Duodenal mucosa (tissue), 2 donors: Measurements from ENCODE around the gene CNTN6.
"Not testable (repeated sequence)": the region's sequence is repeated elsewhere in the genome, so short reads cannot be mapped to it uniquely, and the experiment has no call there.

Source experiments
- H3K27ac ChIP-seq: one replicate; pipeline ENCODE4 v1.7.0; 2013; ENCODE audit warnings: low read depth, low read length
- H3K27me3 ChIP-seq, 2 donors: one replicate each; pipeline ENCODE4 v1.7.0; 2013; ENCODE audit warnings: low read length in 2 of 2, control low read depth in 1 of 2; ENCODE audit not compliant: insufficient read depth in 2 of 2, control insufficient read depth in 1 of 2
- H3K36me3 ChIP-seq, 2 donors: one replicate each; pipeline ENCODE4 v1.7.0; 2013; ENCODE audit warnings: low read length in 2 of 2, control low read depth in 1 of 2; ENCODE audit not compliant: insufficient read depth in 2 of 2, control insufficient read depth in 1 of 2
- H3K4me1 ChIP-seq, 2 donors: one replicate each; pipeline ENCODE4 v1.7.0; 2013; ENCODE audit warnings: low read length in 2 of 2, control low read depth in 1 of 2; ENCODE audit not compliant: insufficient read depth in 2 of 2, control insufficient read depth in 1 of 2
- H3K4me3 ChIP-seq, 2 donors: one replicate each; pipeline ENCODE4 v1.7.0; 2013; ENCODE audit warnings: low read length in 2 of 2, low read depth in 1 of 2
- H3K9ac ChIP-seq, 2 donors: one replicate each; pipeline ENCODE4 v1.7.0; 2013; ENCODE audit warnings: low read length in 2 of 2, low read depth in 1 of 2
- H3K9me3 ChIP-seq, 2 donors: one replicate each; pipeline ENCODE4 v1.7.0; 2013; ENCODE audit warnings: low read length in 2 of 2, control low read depth in 1 of 2; ENCODE audit not compliant: control insufficient read depth in 1 of 2

Gene CNTN6

GRCh38 chr3:1380926-1381646 lies 288.3 kb downstream of the CNTN6 start:
- Histone ChIP-seq H3K36me3 (no peaks in the 10 kb centered on the region), H3K27me3 (no peaks in the 10 kb centered on the region), H3K4me1 (no peaks in the 10 kb centered on the region), H3K9ac (no peak overlapping the region), H3K27ac (no peak overlapping the region), H3K4me3 (no peak overlapping the region), H3K9me3 (peaks cover 0 to 10% of the 10 kb centered on the region in 2 donors)

- Histone ChIP-seq H3K27me3 (no peaks in the 10 kb centered on the region), H3K9ac (no peak overlapping the region), H3K9me3 (peaks cover 0 to 10% of the 10 kb centered on the region in 2 donors), H3K27ac (no peak overlapping the region), H3K4me1 (no peaks in the 10 kb centered on the region), H3K4me3 (no peak overlapping the region), H3K36me3 (no peaks in the 10 kb centered on the region)
These were observed 288.8 kb downstream of the CNTN6 start for GRCh38 chr3:1381647-1382036.

- not testable (repeated sequence) for H3K27ac ChIP-seq, H3K27me3 ChIP-seq, H3K4me1 ChIP-seq, H3K4me3 ChIP-seq, H3K9me3 ChIP-seq, H3K36me3 ChIP-seq, H3K9ac ChIP-seq
These were observed 294.6 kb downstream of the CNTN6 start for GRCh38 chr3:1387396-1387905.

GRCh38 chr3:1394188-1394587 lies 301.4 kb downstream of the CNTN6 start:
- no peaks in the 10 kb centered on the region for H3K27me3 ChIP-seq
- no peaks in the 10 kb centered on the region for H3K36me3 ChIP-seq
- H3K4me1 ChIP-seq: no peaks in the 10 kb centered on the region
- H3K9ac ChIP-seq: no peak overlapping the region
- no peak overlapping the region for H3K27ac ChIP-seq
- H3K4me3 ChIP-seq: no peak overlapping the region
- peaks cover 0 to 3% of the 10 kb centered on the region in 2 donors for H3K9me3 ChIP-seq

GRCh38 chr3:1400571-1400970 lies 307.7 kb downstream of the CNTN6 start:
- Histone ChIP-seq H3K9ac (no peak overlapping the region), H3K36me3 (no peaks in the 10 kb centered on the region), H3K4me1 (no peaks in the 10 kb centered on the region), H3K27ac (no peak overlapping the region), H3K9me3 (peaks cover 0 to 3% of the 10 kb centered on the region in 2 donors), H3K4me3 (no peak overlapping the region), H3K27me3 (no peaks in the 10 kb centered on the region)

- Histone ChIP-seq H3K9ac (no peak overlapping the region), H3K4me1 (no peaks in the 10 kb centered on the region), H3K36me3 (no peaks in the 10 kb centered on the region), H3K27ac (no peak overlapping the region), H3K9me3 (no peaks in the 10 kb centered on the region), H3K27me3 (no peaks in the 10 kb centered on the region), H3K4me3 (no peak overlapping the region)
These were observed 311.6 kb downstream of the CNTN6 start for GRCh38 chr3:1404270-1404962.

GRCh38 chr3:1406250-1406649 lies 313.4 kb downstream of the CNTN6 start:
- no peak overlapping the region for H3K9ac ChIP-seq
- H3K4me1 ChIP-seq: no peaks in the 10 kb centered on the region
- no peak overlapping the region for H3K4me3 ChIP-seq
- H3K36me3 ChIP-seq: no peaks in the 10 kb centered on the region
- H3K27me3 ChIP-seq: no peaks in the 10 kb centered on the region
- H3K9me3 ChIP-seq: no peaks in the 10 kb centered on the region
- H3K27ac ChIP-seq: no peak overlapping the region

GRCh38 chr3:1421577-1421976 lies 328.8 kb downstream of the CNTN6 start:
- H3K9me3 ChIP-seq: peaks cover 4 to 8% of the 10 kb centered on the region in 2 donors
- no peaks in the 10 kb centered on the region for H3K27me3 ChIP-seq
- H3K36me3 ChIP-seq: no peaks in the 10 kb centered on the region
- no peak overlapping the region for H3K9ac ChIP-seq
- no peaks in the 10 kb centered on the region for H3K4me1 ChIP-seq
- H3K27ac ChIP-seq: no peak overlapping the region
- no peak overlapping the region for H3K4me3 ChIP-seq

- Histone ChIP-seq H3K27me3 (no peaks in the 10 kb centered on the region), H3K9me3 (peaks cover 0 to 6% of the 10 kb centered on the region in 2 donors), H3K4me3 (no peak overlapping the region), H3K4me1 (no peaks in the 10 kb centered on the region), H3K36me3 (no peaks in the 10 kb centered on the region), H3K9ac (no peak overlapping the region), H3K27ac (no peak overlapping the region)
These were observed 330.8 kb downstream of the CNTN6 start for GRCh38 chr3:1423566-1424089.

- no peaks in the 10 kb centered on the region for H3K27me3 ChIP-seq
- H3K36me3 ChIP-seq: no peaks in the 10 kb centered on the region
- no peak overlapping the region for H3K4me3 ChIP-seq
- no peak overlapping the region for H3K27ac ChIP-seq
- peaks cover 0 to 7% of the 10 kb centered on the region in 2 donors for H3K9me3 ChIP-seq
- H3K9ac ChIP-seq: no peak overlapping the region
- no peaks in the 10 kb centered on the region for H3K4me1 ChIP-seq
These were observed 346.6 kb downstream of the CNTN6 start for GRCh38 chr3:1439395-1439794.
